HEK293 (cell line): ENCODE measurements around the gene TPRN.
A peak's percentile ranks its signal among the peaks of the same experiment; 100 is the strongest.

ENCODE experiments used
- KLF1 ChIP-seq: fragments of 450-650 bp; formaldehyde crosslinking; IDR thresholded peaks from 2 replicates; pipeline ENCODE4 v1.5.1; 2016; ENCODE audit warnings: missing biosample characterization, missing genetic modification characterization
- KLF8 ChIP-seq: fragments of 450-650 bp; formaldehyde crosslinking; IDR thresholded peaks from 2 replicates; pipeline ENCODE4 v1.5.1; 2016; ENCODE audit warnings: missing biosample characterization, missing genetic modification characterization
- OVOL3 ChIP-seq: fragments of 450-650 bp; formaldehyde crosslinking; IDR thresholded peaks from 2 replicates; pipeline ENCODE4 v1.5.1; 2016; ENCODE audit warnings: missing biosample characterization, missing genetic modification characterization
- SETDB1 ChIP-seq: IDR thresholded peaks from one replicate; pipeline ENCODE4 v1.6.1; 2017; ENCODE audit warnings: mild to moderate bottlenecking, low read length, moderate library complexity, mixed read lengths; ENCODE audit not compliant: insufficient read length
- TRIM28 ChIP-seq: IDR thresholded peaks from 2 replicates; pipeline ENCODE4 v1.6.1; 2011; ENCODE audit warnings: low read length, control low read depth, borderline replicate concordance
- ZEB2 ChIP-seq: fragments of 450-650 bp; formaldehyde crosslinking; IDR thresholded peaks from 2 replicates; pipeline ENCODE4 v1.5.1; 2016; ENCODE audit warnings: missing biosample characterization, missing genetic modification characterization
- ZFHX2 ChIP-seq: fragments of 450-650 bp; formaldehyde crosslinking; conservative IDR thresholded peaks from 2 replicates; pipeline ENCODE4 v1.5.1; 2016; ENCODE audit warnings: missing biosample characterization, missing genetic modification characterization
- ZIC2 ChIP-seq: fragments of 450-650 bp; formaldehyde crosslinking; IDR thresholded peaks from 2 replicates; pipeline ENCODE4 v1.5.1; 2016; ENCODE audit warnings: missing biosample characterization, missing genetic modification characterization
- ZNF112 ChIP-seq: fragments of 450-650 bp; formaldehyde crosslinking; IDR thresholded peaks from 2 replicates; pipeline ENCODE4 v1.5.0; 2017; ENCODE audit warnings: missing biosample characterization, missing genetic modification characterization
- ZNF16 ChIP-seq: fragments of 450-650 bp; formaldehyde crosslinking; IDR thresholded peaks from 2 replicates; pipeline ENCODE4 v1.5.1; 2016; ENCODE audit warnings: low read depth, missing biosample characterization, missing genetic modification characterization
- ZNF248 ChIP-seq: fragments of 450-650 bp; formaldehyde crosslinking; IDR thresholded peaks from 2 replicates; pipeline ENCODE4 v1.5.1; 2017; ENCODE audit warnings: missing biosample characterization, missing genetic modification characterization
- ZNF266 ChIP-seq: fragments of 450-650 bp; formaldehyde crosslinking; IDR thresholded peaks from 2 replicates; pipeline ENCODE4 v1.5.1; 2016; ENCODE audit warnings: missing biosample characterization, missing genetic modification characterization, low read depth
- ZNF335 ChIP-seq: fragments of 450-650 bp; formaldehyde crosslinking; conservative IDR thresholded peaks from 2 replicates; pipeline ENCODE4 v1.5.1; 2016; ENCODE audit warnings: missing biosample characterization, missing genetic modification characterization
- ZNF350 ChIP-seq: fragments of 450-650 bp; formaldehyde crosslinking; IDR thresholded peaks from 2 replicates; pipeline ENCODE4 v1.5.0; 2017; ENCODE audit warnings: missing biosample characterization, mild to moderate bottlenecking, missing genetic modification characterization
- ZNF404 ChIP-seq: fragments of 450-650 bp; formaldehyde crosslinking; IDR thresholded peaks from 2 replicates; pipeline ENCODE4 v1.5.1; 2017; ENCODE audit warnings: missing biosample characterization, missing genetic modification characterization
- ZNF426 ChIP-seq: fragments of 450-650 bp; formaldehyde crosslinking; IDR thresholded peaks from 2 replicates; pipeline ENCODE4 v1.5.1; 2017; ENCODE audit warnings: missing biosample characterization, missing genetic modification characterization, mild to moderate bottlenecking, inconsistent platforms, moderate library complexity
- ZNF529 ChIP-seq: fragments of 450-650 bp; formaldehyde crosslinking; IDR thresholded peaks from 2 replicates; pipeline ENCODE4 v1.5.1; 2017; ENCODE audit warnings: missing genetic modification characterization, missing biosample characterization; ENCODE audit not compliant: insufficient replicate concordance
- ZNF585B ChIP-seq: fragments of 450-650 bp; formaldehyde crosslinking; IDR thresholded peaks from 2 replicates; pipeline ENCODE4 v1.5.1; 2016; ENCODE audit warnings: missing biosample characterization, missing genetic modification characterization
- ZNF621 ChIP-seq: fragments of 450-650 bp; formaldehyde crosslinking; IDR thresholded peaks from 2 replicates; pipeline ENCODE4 v1.5.1; 2017; ENCODE audit warnings: missing biosample characterization, missing genetic modification characterization
- ZNF629 ChIP-seq: fragments of 450-650 bp; formaldehyde crosslinking; IDR thresholded peaks from 2 replicates; pipeline ENCODE4 v1.5.1; 2017; ENCODE audit warnings: missing biosample characterization, missing genetic modification characterization
- ZNF747 ChIP-seq: fragments of 450-650 bp; formaldehyde crosslinking; IDR thresholded peaks from 2 replicates; pipeline ENCODE4 v1.5.1; 2016; ENCODE audit warnings: missing biosample characterization, missing genetic modification characterization
- ZNF777 ChIP-seq: fragments of 450-650 bp; formaldehyde crosslinking; IDR thresholded peaks from 2 replicates; pipeline ENCODE4 v1.5.1; 2017; ENCODE audit warnings: missing biosample characterization, missing genetic modification characterization, borderline replicate concordance
- ZNF843 ChIP-seq: fragments of 450-650 bp; formaldehyde crosslinking; IDR thresholded peaks from 2 replicates; pipeline ENCODE4 v1.5.1; 2016; ENCODE audit warnings: missing biosample characterization, missing genetic modification characterization
- TF ChIP-seq, protein P1 (sequence below): fragments of 450-650 bp; formaldehyde crosslinking; optimal IDR thresholded peaks from 2 replicates; pipeline ENCODE3; 2016; ENCODE audit warnings: missing biosample characterization, mild to moderate bottlenecking, missing genetic modification characterization
- TF ChIP-seq, protein P2 (sequence below): fragments of 450-650 bp; formaldehyde crosslinking; IDR thresholded peaks from 2 replicates; pipeline ENCODE4 v1.5.1; 2017; ENCODE audit warnings: missing biosample characterization, mild to moderate bottlenecking, missing genetic modification characterization, moderate library complexity
- TF ChIP-seq, protein P3 (sequence below): fragments of 450-650 bp; formaldehyde crosslinking; IDR thresholded peaks from 2 replicates; pipeline ENCODE4 v1.5.1; 2016; ENCODE audit warnings: missing biosample characterization, missing genetic modification characterization
- TF ChIP-seq, protein P4 (sequence below): fragments of 450-650 bp; formaldehyde crosslinking; IDR thresholded peaks from 2 replicates; pipeline ENCODE4 v1.5.1; 2016; ENCODE audit warnings: missing biosample characterization, missing genetic modification characterization
- TF ChIP-seq, protein P5 (sequence below): fragments of 450-650 bp; formaldehyde crosslinking; IDR thresholded peaks from 2 replicates; pipeline ENCODE4 v1.5.1; 2016; ENCODE audit warnings: missing biosample characterization, missing genetic modification characterization, low read depth

The TPRN gene

DNA sequence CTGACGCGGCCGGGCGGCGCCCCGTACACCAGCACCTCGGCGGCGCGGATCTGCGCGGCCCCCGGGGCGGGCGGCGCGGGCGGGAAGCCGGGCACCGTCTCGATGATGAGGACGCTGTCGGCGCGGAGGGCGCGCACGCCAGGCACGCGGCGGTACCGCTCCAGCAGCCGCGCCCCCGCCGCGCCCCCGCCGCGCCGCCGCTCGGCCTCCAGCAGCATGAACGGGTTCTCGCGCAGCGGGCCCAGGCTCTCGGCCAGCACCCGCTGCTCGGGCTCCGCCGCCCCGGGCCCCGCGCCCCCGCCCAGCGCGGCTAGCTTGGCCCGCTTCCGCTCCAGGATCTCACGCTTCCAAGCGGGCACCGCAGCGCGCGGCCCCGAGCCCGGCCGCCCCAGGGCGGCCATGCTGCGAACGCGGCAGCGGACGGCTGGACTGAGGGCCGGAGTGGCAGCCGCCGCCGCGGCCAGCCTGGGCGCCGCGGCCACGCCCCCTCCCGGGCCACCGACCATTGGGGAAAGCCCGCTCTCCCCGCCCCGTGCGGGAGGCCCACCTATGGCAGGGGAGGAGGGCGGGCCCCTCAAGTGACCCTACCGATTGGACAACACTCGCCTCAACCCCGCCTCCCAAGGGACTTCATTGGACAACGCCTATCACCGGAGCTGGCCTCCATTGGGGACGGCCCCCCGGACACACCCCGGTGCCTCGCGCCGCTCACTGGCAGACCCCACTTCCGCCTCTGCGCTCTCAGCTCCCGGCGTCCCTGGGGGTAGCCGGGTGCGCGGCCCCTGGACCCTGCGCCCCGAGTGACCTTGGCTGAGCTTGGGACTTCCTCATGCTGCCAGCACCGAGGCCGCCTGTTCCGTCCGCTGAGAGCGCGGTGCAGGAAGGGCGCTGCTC lies at the start of gene TPRN (continued):
- no peak for TF ChIP-seq ZNF529 (tag by site-specific recombination)
- no peak for TF ChIP-seq ZNF16
- no peak for TF ChIP-seq ZFHX2
- TF ChIP-seq ZNF777 = no peak
- no peak for TF ChIP-seq ZNF404 (tag by site-specific recombination)
- TF ChIP-seq, protein P1, sequence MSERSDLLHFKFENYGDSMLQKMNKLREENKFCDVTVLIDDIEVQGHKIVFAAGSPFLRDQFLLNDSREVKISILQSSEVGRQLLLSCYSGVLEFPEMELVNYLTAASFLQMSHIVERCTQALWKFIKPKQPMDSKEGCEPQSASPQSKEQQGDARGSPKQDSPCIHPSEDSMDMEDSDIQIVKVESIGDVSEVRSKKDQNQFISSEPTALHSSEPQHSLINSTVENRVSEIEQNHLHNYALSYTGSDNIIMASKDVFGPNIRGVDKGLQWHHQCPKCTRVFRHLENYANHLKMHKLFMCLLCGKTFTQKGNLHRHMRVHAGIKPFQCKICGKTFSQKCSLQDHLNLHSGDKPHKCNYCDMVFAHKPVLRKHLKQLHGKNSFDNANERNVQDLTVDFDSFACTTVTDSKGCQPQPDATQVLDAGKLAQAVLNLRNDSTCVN (tag by site-specific recombination) = peak; percentile 88
- TF ChIP-seq, protein P2, sequence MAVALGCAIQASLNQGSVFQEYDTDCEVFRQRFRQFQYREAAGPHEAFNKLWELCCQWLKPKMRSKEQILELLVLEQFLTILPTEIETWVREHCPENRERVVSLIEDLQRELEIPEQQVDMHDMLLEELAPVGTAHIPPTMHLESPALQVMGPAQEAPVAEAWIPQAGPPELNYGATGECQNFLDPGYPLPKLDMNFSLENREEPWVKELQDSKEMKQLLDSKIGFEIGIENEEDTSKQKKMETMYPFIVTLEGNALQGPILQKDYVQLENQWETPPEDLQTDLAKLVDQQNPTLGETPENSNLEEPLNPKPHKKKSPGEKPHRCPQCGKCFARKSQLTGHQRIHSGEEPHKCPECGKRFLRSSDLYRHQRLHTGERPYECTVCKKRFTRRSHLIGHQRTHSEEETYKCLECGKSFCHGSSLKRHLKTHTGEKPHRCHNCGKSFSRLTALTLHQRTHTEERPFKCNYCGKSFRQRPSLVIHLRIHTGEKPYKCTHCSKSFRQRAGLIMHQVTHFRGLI (tag by site-specific recombination) = no peak
- TF ChIP-seq ZNF266 = no peak
- TF ChIP-seq, protein P3, sequence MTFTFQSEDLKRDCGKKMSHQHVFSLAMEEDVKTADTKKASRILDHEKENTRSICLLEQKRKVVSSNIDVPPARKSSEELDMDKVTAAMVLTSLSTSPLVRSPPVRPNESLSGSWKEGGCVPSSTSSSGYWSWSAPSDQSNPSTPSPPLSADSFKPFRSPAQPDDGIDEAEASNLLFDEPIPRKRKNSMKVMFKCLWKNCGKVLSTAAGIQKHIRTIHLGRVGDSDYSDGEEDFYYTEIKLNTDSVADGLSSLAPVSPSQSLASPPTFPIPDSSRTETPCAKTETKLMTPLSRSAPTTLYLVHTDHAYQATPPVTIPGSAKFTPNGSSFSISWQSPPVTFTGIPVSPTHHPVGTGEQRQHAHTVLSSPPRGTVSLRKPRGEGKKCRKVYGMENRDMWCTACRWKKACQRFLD (tag by site-specific recombination) = no peak
- no peak; the same call in 1 of the 2 replicates for TF ChIP-seq ZNF629
- peak; percentile 87 for TF ChIP-seq ZEB2 (tag by site-specific recombination)
- TF ChIP-seq ZNF335 (tag by site-specific recombination) = no peak
- no peak for TF ChIP-seq ZNF621
- peak; percentile 49 for TF ChIP-seq ZIC2 (tag by site-specific recombination)
- TF ChIP-seq ZNF426 = no peak
- TF ChIP-seq ZNF747 (tag by site-specific recombination) = no peak
- TF ChIP-seq KLF8 (tag by site-specific recombination) = peak; percentile 92
- no peak for TF ChIP-seq ZNF112 (tag by site-specific recombination)
- no peak for TF ChIP-seq TRIM28
- no peak for TF ChIP-seq ZNF843 (tag by site-specific recombination)
- TF ChIP-seq ZNF248 (tag by site-specific recombination) = no peak
- TF ChIP-seq, protein P4, sequence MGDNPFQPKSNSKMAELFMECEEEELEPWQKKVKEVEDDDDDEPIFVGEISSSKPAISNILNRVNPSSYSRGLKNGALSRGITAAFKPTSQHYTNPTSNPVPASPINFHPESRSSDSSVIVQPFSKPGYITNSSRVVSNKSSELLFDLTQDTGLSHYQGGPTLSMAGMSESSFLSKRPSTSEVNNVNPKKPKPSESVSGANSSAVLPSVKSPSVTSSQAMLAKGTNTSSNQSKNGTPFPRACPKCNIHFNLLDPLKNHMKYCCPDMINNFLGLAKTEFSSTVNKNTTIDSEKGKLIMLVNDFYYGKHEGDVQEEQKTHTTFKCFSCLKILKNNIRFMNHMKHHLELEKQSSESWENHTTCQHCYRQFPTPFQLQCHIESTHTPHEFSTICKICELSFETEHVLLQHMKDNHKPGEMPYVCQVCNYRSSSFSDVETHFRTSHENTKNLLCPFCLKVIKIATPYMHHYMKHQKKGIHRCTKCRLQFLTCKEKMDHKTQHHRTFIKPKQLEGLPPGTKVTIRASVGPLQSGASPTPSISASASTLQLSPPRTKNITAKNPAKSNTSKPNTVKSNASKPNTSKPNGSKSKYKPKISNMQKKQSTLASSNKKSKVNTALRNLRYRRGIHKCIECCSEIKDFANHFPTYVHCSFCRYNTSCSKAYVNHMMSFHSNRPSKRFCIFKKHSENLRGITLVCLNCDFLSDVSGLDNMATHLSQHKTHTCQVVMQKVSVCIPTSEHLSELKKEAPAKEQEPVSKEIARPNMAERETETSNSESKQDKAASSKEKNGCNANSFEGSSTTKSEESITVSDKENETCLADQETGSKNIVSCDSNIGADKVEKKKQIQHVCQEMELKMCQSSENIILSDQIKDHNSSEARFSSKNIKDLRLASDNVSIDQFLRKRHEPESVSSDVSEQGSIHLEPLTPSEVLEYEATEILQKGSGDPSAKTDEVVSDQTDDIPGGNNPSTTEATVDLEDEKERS = no peak
- TF ChIP-seq OVOL3 (tag by site-specific recombination) = no peak
- no peak for TF ChIP-seq ZNF350 (tag by site-specific recombination)
- TF ChIP-seq, protein P5, sequence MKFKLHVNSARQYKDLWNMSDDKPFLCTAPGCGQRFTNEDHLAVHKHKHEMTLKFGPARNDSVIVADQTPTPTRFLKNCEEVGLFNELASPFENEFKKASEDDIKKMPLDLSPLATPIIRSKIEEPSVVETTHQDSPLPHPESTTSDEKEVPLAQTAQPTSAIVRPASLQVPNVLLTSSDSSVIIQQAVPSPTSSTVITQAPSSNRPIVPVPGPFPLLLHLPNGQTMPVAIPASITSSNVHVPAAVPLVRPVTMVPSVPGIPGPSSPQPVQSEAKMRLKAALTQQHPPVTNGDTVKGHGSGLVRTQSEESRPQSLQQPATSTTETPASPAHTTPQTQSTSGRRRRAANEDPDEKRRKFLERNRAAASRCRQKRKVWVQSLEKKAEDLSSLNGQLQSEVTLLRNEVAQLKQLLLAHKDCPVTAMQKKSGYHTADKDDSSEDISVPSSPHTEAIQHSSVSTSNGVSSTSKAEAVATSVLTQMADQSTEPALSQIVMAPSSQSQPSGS (tag by site-specific recombination) = no peak
- peak; percentile 47; the same call in 1 of the 2 replicates for TF ChIP-seq KLF1 (tag by site-specific recombination)
- TF ChIP-seq ZNF585B (tag by site-specific recombination) = no peak
- TF ChIP-seq SETDB1 = no peak
- TF ChIP-seq, all 188 proteins: peak for 34
